Neural progenitor cell (in vitro differentiated cells): Measurements from ENCODE around the gene ASB10.

Experiments used
- EZH2 ChIP-seq: fragments of 200-600 bp; sonication (generic); IDR thresholded peaks from 2 replicates; pipeline ENCODE4 v1.6.1; 2017; ENCODE audit warnings: antibody characterized with exemption, mild to moderate bottlenecking, moderate library complexity
- EZH2phosphoT487 ChIP-seq: fragments of 200-600 bp; sonication (generic); IDR thresholded peaks from 2 replicates; pipeline ENCODE4 v1.6.1; 2017; ENCODE audit warnings: antibody characterized with exemption
- TF ChIP-seq, protein P1 (sequence below): fragments of 200-600 bp; sonication (generic); IDR thresholded peaks from 2 replicates; pipeline ENCODE4 v1.5.1; 2017; ENCODE audit warnings: antibody characterized with exemption, mild to moderate bottlenecking

DNA sequence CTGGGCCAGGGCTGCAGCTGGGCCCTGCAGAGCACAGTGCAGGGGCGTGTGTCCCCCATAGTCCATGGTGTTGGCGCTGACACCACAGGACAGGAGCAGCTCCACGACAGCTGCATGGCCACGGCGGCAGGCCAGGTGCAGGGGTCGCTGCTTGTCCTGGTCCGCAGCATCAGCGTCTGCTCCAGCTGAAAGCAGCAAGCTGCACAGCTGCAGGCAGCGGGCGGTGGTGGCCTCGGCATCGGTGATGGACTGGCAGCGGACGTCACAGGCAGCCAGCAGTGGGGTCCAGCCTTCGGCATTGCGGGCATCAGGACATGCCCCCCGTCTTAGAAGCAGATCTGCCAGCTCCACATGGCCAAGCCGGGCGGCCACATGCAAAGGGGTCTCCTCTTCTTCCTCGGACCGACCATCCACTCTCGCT lies 6.0 kb downstream of the ASB10 start:
- TF ChIP-seq, protein P1, sequence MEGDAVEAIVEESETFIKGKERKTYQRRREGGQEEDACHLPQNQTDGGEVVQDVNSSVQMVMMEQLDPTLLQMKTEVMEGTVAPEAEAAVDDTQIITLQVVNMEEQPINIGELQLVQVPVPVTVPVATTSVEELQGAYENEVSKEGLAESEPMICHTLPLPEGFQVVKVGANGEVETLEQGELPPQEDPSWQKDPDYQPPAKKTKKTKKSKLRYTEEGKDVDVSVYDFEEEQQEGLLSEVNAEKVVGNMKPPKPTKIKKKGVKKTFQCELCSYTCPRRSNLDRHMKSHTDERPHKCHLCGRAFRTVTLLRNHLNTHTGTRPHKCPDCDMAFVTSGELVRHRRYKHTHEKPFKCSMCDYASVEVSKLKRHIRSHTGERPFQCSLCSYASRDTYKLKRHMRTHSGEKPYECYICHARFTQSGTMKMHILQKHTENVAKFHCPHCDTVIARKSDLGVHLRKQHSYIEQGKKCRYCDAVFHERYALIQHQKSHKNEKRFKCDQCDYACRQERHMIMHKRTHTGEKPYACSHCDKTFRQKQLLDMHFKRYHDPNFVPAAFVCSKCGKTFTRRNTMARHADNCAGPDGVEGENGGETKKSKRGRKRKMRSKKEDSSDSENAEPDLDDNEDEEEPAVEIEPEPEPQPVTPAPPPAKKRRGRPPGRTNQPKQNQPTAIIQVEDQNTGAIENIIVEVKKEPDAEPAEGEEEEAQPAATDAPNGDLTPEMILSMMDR: no peak
- TF ChIP-seq EZH2phosphoT487 (no peak), EZH2 (no peak)
